Neural crest cell (in vitro differentiated cells): ENCODE results near the gene SRD5A2. TPM values are rescaled to one million over a fixed set of nuclear protein-coding genes. Genes with fewer than 3 reads are reported as not detected.

Experiments used
- DNase-seq: peaks from one replicate; pipeline ENCODE4 v3.0.0; 2021; ENCODE audit warnings: low read depth, mixed read lengths, low spot score
- H3K27ac Mint-ChIP-seq: one replicate; pipeline ENCODE4 v1.8.0; 2021; ENCODE audit warnings: mild to moderate bottlenecking, mixed read lengths; ENCODE audit not compliant: unreplicated experiment
- H3K27me3 Mint-ChIP-seq: 2 replicates; pipeline ENCODE4 v1.8.0; 2021; ENCODE audit warnings: low read depth, mild to moderate bottlenecking, mixed read lengths
- H3K36me3 Mint-ChIP-seq: 2 replicates; pipeline ENCODE4 v1.8.0; 2021; ENCODE audit warnings: low read depth, mild to moderate bottlenecking, mixed read lengths
- H3K4me1 Mint-ChIP-seq: 2 replicates; pipeline ENCODE4 v1.8.0; 2021; ENCODE audit warnings: mixed read lengths
- H3K4me3 Mint-ChIP-seq: one replicate; pipeline ENCODE4 v1.8.0; 2021; ENCODE audit warnings: mild to moderate bottlenecking, mixed read lengths
- H3K9me3 Mint-ChIP-seq: 2 replicates; pipeline ENCODE4 v1.8.0; 2021; ENCODE audit warnings: mixed read lengths
- CTCF ChIP-seq: fragments of 200-600 bp; sonication (generic); conservative IDR thresholded peaks from 2 replicates; pipeline ENCODE4 v1.5.0; 2021; ENCODE audit warnings: antibody characterized with exemption, mild to moderate bottlenecking
- total RNA-seq: library from RNA; stranded (reverse); gene quantifications from 2 replicates; pipeline ENCODE4 v1.2.1, GENCODE V29; 2021

SRD5A2 gene
- total RNA-seq, 1 donor from 2014 or later: not detected

- no peak for TF ChIP-seq CTCF
- Mint-ChIP-seq H3K9me3 (no peaks in the 10 kb centered on the region), H3K27ac (no peak overlapping the region), H3K4me1 (no peaks in the 10 kb centered on the region), H3K27me3 (peaks cover 8% of the 10 kb centered on the region), H3K36me3 (no peaks in the 10 kb centered on the region), H3K4me3 (no peak overlapping the region)
- no peak for DNase-seq
Measured at GRCh38 chr2:31533036-31533435, 47.7 kb downstream of the SRD5A2 start.

GRCh38 chr2:31531101-31531500 lies 49.6 kb downstream of the SRD5A2 start:
- no peaks in the 10 kb centered on the region for H3K36me3 Mint-ChIP-seq
- no peak overlapping the region for H3K4me3 Mint-ChIP-seq
- no peak for DNase-seq
- no peaks in the 10 kb centered on the region for H3K9me3 Mint-ChIP-seq
- peaks cover 4% of the 10 kb centered on the region for H3K4me1 Mint-ChIP-seq
- no peak overlapping the region for H3K27ac Mint-ChIP-seq
- H3K27me3 Mint-ChIP-seq: peaks cover 4% of the 10 kb centered on the region
- TF ChIP-seq CTCF: no peak

GRCh38 chr2:31529256-31529655 lies 51.5 kb downstream of the SRD5A2 start:
- H3K9me3 Mint-ChIP-seq: no peaks in the 10 kb centered on the region
- peaks cover 4% of the 10 kb centered on the region for H3K4me1 Mint-ChIP-seq
- no peaks in the 10 kb centered on the region for H3K36me3 Mint-ChIP-seq
- no peaks in the 10 kb centered on the region for H3K27me3 Mint-ChIP-seq
- H3K27ac Mint-ChIP-seq: no peak overlapping the region
- no peak overlapping the region for H3K4me3 Mint-ChIP-seq
- TF ChIP-seq CTCF: no peak
- no peak for DNase-seq

- DNase-seq: no peak
- Mint-ChIP-seq H3K27ac (no peak overlapping the region), H3K27me3 (peaks cover 3% of the 10 kb centered on the region), H3K9me3 (no peaks in the 10 kb centered on the region), H3K4me1 (peaks cover 4% of the 10 kb centered on the region), H3K4me3 (no peak overlapping the region), H3K36me3 (no peaks in the 10 kb centered on the region)
- no peak for TF ChIP-seq CTCF
Measured at GRCh38 chr2:31528823-31529222, 51.9 kb downstream of the SRD5A2 start.

GRCh38 chr2:31526946-31527732 lies 53.6 kb downstream of the SRD5A2 start:
- no peak for TF ChIP-seq CTCF
- no peak overlapping the region for H3K27ac Mint-ChIP-seq

More at GRCh38 chr2:31526946-31527732, 53.6 kb downstream of the SRD5A2 start:
- Mint-ChIP-seq H3K27me3 (peaks cover 5% of the 10 kb centered on the region), H3K9me3 (no peaks in the 10 kb centered on the region), H3K4me3 (no peak overlapping the region), H3K36me3 (no peaks in the 10 kb centered on the region), H3K4me1 (peaks cover 4% of the 10 kb centered on the region)
- no peak for DNase-seq
